Neural progenitor cell (in vitro differentiated cells): ENCODE measurements around the gene EGFR. TPM values are rescaled to one million over a fixed set of nuclear protein-coding genes. Genes with fewer than 3 reads are reported as not detected.
A peak's percentile ranks its signal among the peaks of the same experiment; 100 is the strongest.

Source experiments
- DNase-seq: peaks from one replicate; pipeline ENCODE4 v3.0.0-alpha.2; 2016; ENCODE audit warnings: low spot score
- H2AFZ ChIP-seq: fragments of 200-600 bp; sonication (generic); replicated peaks from 2 replicates; pipeline ENCODE4 v1.6.1; 2016; ENCODE audit warnings: antibody characterized with exemption
- H3F3A ChIP-seq: fragments of 200-600 bp; sonication (generic); 2 replicates; pipeline ENCODE4 v1.6.1; 2016; ENCODE audit warnings: antibody characterized with exemption, low read depth
- H3K27ac ChIP-seq: fragments of 200-600 bp; sonication (generic); 2 replicates; pipeline ENCODE4 v1.5.1; 2016; ENCODE audit warnings: mild to moderate bottlenecking
- H3K27me3 ChIP-seq: fragments of 200-600 bp; sonication (generic); 2 replicates; pipeline ENCODE4 v1.6.1; 2016; ENCODE audit warnings: mild to moderate bottlenecking, moderate library complexity
- H3K36me3 ChIP-seq: fragments of 200-600 bp; sonication (generic); 2 replicates; pipeline ENCODE4 v1.5.1; 2016
- H3K4me1 ChIP-seq: fragments of 200-600 bp; sonication (generic); 2 replicates; pipeline ENCODE4 v1.6.1; 2016; ENCODE audit warnings: mixed run types
- H3K4me2 ChIP-seq: fragments of 200-600 bp; sonication (generic); 2 replicates; pipeline ENCODE4 v1.6.1; 2016
- H3K4me3 ChIP-seq: fragments of 200-600 bp; sonication (generic); 2 replicates; pipeline ENCODE4 v1.5.1; 2016
- H3K79me2 ChIP-seq: fragments of 200-600 bp; sonication (generic); 2 replicates; pipeline ENCODE4 v1.6.1; 2016; ENCODE audit warnings: low read depth
- H3K9ac ChIP-seq: fragments of 200-600 bp; sonication (generic); 2 replicates; pipeline ENCODE4 v1.6.1; 2016
- H3K9me3 ChIP-seq: fragments of 200-600 bp; sonication (generic); 2 replicates; pipeline ENCODE4 v1.5.1; 2016; ENCODE audit warnings: low read depth
- H4K20me1 ChIP-seq: fragments of 200-600 bp; sonication (generic); 2 replicates; pipeline ENCODE4 v1.6.1; 2016; ENCODE audit warnings: low read depth
- H3K27ac Mint-ChIP-seq: 3 replicates; pipeline ENCODE4 v1.8.0; 2021; ENCODE audit warnings: mixed read lengths
- H3K27me3 Mint-ChIP-seq: 2 replicates; pipeline ENCODE4 v1.8.0; 2022; ENCODE audit warnings: low read depth, mild to moderate bottlenecking, inconsistent platforms, moderate library complexity, mixed read lengths; ENCODE audit not compliant: insufficient read depth
- H3K36me3 Mint-ChIP-seq: 3 replicates; pipeline ENCODE4 v1.8.0; 2021; ENCODE audit warnings: mixed read lengths
- H3K4me1 Mint-ChIP-seq: 3 replicates; pipeline ENCODE4 v1.8.0; 2021; ENCODE audit warnings: mixed read lengths
- H3K4me3 Mint-ChIP-seq: 3 replicates; pipeline ENCODE4 v1.8.0; 2021; ENCODE audit warnings: mild to moderate bottlenecking, moderate library complexity, mixed read lengths
- H3K9me3 Mint-ChIP-seq: 3 replicates; pipeline ENCODE4 v1.8.0; 2020; ENCODE audit warnings: mixed read lengths
- EZH2 ChIP-seq: fragments of 200-600 bp; sonication (generic); IDR thresholded peaks from 2 replicates; pipeline ENCODE4 v1.6.1; 2017; ENCODE audit warnings: antibody characterized with exemption, mild to moderate bottlenecking, moderate library complexity
- EZH2phosphoT487 ChIP-seq: fragments of 200-600 bp; sonication (generic); IDR thresholded peaks from 2 replicates; pipeline ENCODE4 v1.6.1; 2017; ENCODE audit warnings: antibody characterized with exemption
- total RNA-seq: library from RNA; depleted of rRNA; stranded (reverse); fragments of >200 nt; gene quantifications from 2 replicates; pipeline ENCODE4 v1.2.3, GENCODE V29; 2015; ENCODE audit warnings: low replicate concordance
- TF ChIP-seq, protein P1 (sequence below): fragments of 200-600 bp; sonication (generic); IDR thresholded peaks from 2 replicates; pipeline ENCODE4 v1.5.1; 2017; ENCODE audit warnings: antibody characterized with exemption, mild to moderate bottlenecking

Gene EGFR
- total RNA-seq, 1 donor from 2014 or later, result 4.6 TPM

GRCh38 chr7:55155351-55156117 is 136.7 kb downstream of the EGFR start:
- no peak overlapping the region for H2AFZ ChIP-seq
- TF ChIP-seq, protein P1, sequence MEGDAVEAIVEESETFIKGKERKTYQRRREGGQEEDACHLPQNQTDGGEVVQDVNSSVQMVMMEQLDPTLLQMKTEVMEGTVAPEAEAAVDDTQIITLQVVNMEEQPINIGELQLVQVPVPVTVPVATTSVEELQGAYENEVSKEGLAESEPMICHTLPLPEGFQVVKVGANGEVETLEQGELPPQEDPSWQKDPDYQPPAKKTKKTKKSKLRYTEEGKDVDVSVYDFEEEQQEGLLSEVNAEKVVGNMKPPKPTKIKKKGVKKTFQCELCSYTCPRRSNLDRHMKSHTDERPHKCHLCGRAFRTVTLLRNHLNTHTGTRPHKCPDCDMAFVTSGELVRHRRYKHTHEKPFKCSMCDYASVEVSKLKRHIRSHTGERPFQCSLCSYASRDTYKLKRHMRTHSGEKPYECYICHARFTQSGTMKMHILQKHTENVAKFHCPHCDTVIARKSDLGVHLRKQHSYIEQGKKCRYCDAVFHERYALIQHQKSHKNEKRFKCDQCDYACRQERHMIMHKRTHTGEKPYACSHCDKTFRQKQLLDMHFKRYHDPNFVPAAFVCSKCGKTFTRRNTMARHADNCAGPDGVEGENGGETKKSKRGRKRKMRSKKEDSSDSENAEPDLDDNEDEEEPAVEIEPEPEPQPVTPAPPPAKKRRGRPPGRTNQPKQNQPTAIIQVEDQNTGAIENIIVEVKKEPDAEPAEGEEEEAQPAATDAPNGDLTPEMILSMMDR, result no peak
- TF ChIP-seq EZH2phosphoT487 (no peak), EZH2 (no peak)
- no peaks in the 10 kb centered on the region for H3F3A ChIP-seq
- no peaks in the 10 kb centered on the region for H3K27me3 ChIP-seq
- H3K9me3 ChIP-seq, result no peaks in the 10 kb centered on the region
- Mint-ChIP-seq H3K4me1 (peaks cover 11% of the 10 kb centered on the region), H3K9me3 (no peaks in the 10 kb centered on the region), H3K36me3 (peaks cover 10% of the 10 kb centered on the region), H3K27me3 (no peaks in the 10 kb centered on the region), H3K4me3 (no peak overlapping the region), H3K27ac (no peak overlapping the region)
- H3K9ac ChIP-seq, result no peak overlapping the region
- no peaks in the 10 kb centered on the region for H3K79me2 ChIP-seq
- no peak for DNase-seq
- no peak overlapping the region for H3K4me2 ChIP-seq
- H3K4me1 ChIP-seq, result peaks cover 8% of the 10 kb centered on the region
- H3K4me3 ChIP-seq, result no peak overlapping the region
- H4K20me1 ChIP-seq, result no peaks in the 10 kb centered on the region
- H3K27ac ChIP-seq, result no peak overlapping the region
- no peaks in the 10 kb centered on the region for H3K36me3 ChIP-seq

GRCh38 chr7:55156919-55157763 is 138.3 kb downstream of the EGFR start:
- H3K27ac Mint-ChIP-seq, result no peak overlapping the region
- H3K4me1 Mint-ChIP-seq, result peaks cover 11% of the 10 kb centered on the region
- no peak overlapping the region for H3K4me3 ChIP-seq
- H3K4me1 ChIP-seq, result peaks cover 8% of the 10 kb centered on the region
- no peaks in the 10 kb centered on the region for H3K9me3 ChIP-seq
- H4K20me1 ChIP-seq, result no peaks in the 10 kb centered on the region
- H2AFZ ChIP-seq, result no peak overlapping the region
- no peak overlapping the region for H3K4me2 ChIP-seq
- H3F3A ChIP-seq, result no peaks in the 10 kb centered on the region
- DNase-seq, result peak; percentile 41
- no peaks in the 10 kb centered on the region for H3K79me2 ChIP-seq
- H3K4me3 Mint-ChIP-seq, result no peak overlapping the region
- no peaks in the 10 kb centered on the region for H3K27me3 ChIP-seq
- no peaks in the 10 kb centered on the region for H3K9me3 Mint-ChIP-seq
- TF ChIP-seq, protein P1, result no peak
- no peak for TF ChIP-seq EZH2phosphoT487
- no peak for TF ChIP-seq EZH2
- H3K27me3 Mint-ChIP-seq, result no peaks in the 10 kb centered on the region
- H3K36me3 Mint-ChIP-seq, result peaks cover 4% of the 10 kb centered on the region
- no peaks in the 10 kb centered on the region for H3K36me3 ChIP-seq
- no peak overlapping the region for H3K27ac ChIP-seq
- H3K9ac ChIP-seq, result no peak overlapping the region

DNA sequence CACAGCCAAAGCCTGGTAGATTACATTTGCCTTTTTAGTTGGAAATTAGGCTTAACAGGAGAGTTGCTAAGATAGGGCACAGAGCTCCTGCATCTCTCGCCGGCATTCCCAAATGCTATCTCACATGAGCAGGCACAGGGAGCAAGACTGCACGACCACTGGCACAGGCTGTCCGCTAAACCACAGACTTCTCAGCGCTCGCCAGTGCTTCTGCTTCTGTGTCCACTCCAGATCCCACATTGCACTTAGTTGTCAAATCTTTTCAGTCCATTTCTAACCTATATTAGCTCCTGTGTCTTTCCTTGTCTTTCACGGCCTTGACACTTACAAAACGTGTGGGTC is 138.9 kb downstream of the EGFR start:
- Mint-ChIP-seq H3K4me3 (no peak overlapping the region), H3K27ac (no peak overlapping the region), H3K36me3 (peaks cover 4% of the 10 kb centered on the region), H3K4me1 (peaks cover 11% of the 10 kb centered on the region), H3K27me3 (no peaks in the 10 kb centered on the region), H3K9me3 (no peaks in the 10 kb centered on the region)
- Histone ChIP-seq H3K9ac (no peak overlapping the region), H3K27ac (no peak overlapping the region), H3K79me2 (no peaks in the 10 kb centered on the region), H4K20me1 (no peaks in the 10 kb centered on the region), H3K27me3 (no peaks in the 10 kb centered on the region), H3K4me2 (no peak overlapping the region), H2AFZ (no peak overlapping the region), H3K36me3 (no peaks in the 10 kb centered on the region), H3K4me1 (peaks cover 8% of the 10 kb centered on the region), H3K4me3 (no peak overlapping the region), H3K9me3 (no peaks in the 10 kb centered on the region), H3F3A (no peaks in the 10 kb centered on the region)
- TF ChIP-seq EZH2, result no peak
- TF ChIP-seq, protein P1, result no peak
- no peak for TF ChIP-seq EZH2phosphoT487
- no peak for DNase-seq
